Measurements from ENCODE around the gene STIP1.
"Not testable (repeated sequence)": the region's sequence is repeated elsewhere in the genome, so short reads cannot be mapped to it uniquely, and the experiment has no call there.

Gene STIP1

DNA sequence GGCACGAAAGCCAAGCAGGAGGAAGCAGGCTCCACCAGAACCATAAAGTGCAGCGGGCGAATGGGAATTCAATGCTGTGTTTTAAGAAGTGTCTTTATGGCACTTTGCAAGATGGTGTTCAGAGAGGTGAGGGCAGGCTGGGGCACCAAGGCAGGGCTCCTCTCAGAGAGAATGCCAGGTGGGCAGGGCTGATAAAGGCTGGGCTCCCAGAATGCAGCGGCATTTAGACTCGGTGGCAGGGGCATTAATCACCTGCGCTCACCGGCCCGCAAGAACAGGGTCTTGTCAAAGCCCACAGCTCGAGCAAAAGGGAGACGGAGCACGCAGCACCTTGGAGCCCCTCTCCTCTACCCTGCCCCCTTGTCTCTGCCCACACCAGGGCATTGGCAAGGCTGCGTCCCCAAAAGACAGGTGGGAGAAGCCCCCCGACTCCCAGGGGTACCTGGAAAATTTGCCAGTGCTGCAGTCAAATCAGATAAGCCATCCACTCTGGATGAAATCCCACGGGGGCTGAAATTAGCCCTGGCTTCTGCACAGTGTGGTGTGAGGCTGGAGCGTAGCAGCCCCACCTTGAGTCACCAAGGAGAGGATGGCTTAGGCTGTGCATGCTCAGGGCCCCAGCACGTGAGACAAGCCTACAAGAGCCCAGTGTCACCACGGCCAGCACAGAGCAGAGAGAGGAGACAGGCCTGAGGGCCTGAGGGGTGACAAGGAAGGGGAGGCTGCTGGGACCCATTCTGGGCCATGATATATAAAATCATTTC, 28.2 kb upstream of the STIP1 start:
- no peak for DNase-seq (ENCODE audit: low read depth in 2 of 2)

DNA sequence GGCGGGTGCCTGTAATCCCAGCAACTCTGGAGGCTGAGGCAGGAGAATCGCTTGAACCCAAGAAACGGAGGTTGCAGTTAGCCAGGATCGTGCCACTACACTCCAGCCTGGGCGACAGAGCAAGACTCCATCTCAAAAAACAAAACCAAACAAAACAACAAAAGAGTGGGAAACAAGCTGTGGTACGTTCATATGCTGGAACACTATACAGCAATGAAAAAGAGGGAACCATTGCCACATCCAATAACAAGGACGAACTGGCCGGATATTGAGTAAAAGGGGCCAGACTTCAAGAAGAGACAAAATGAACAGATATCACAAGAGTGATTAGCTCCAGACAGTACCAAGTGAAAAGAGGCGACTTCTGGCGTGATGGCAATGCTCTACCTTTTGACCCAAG, 24.9 kb upstream of the STIP1 start:
- no peak for DNase-seq (ENCODE audit: low read depth in 2 of 2)

DNA sequence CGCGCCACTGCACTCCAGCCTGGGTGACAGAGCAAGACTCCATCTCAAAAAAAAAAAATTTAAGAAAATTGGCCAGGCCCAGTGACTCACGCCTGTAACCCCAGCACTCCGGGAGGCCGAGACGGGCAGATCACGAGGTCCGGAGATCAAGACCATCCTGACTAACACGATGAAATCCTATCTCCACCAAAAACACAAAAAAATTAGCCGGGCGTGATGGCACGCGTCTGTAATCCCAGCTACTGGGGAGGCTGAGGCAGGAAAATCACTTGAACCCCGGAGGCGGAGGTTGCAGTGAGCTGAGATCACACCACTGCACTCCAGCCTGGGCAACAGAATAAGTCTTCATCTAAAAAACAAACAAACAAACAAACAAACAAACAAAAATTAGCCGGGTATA, 23.2 kb upstream of the STIP1 start:
- not testable (repeated sequence) for DNase-seq (ENCODE audit: low read depth in 2 of 2)

DNA sequence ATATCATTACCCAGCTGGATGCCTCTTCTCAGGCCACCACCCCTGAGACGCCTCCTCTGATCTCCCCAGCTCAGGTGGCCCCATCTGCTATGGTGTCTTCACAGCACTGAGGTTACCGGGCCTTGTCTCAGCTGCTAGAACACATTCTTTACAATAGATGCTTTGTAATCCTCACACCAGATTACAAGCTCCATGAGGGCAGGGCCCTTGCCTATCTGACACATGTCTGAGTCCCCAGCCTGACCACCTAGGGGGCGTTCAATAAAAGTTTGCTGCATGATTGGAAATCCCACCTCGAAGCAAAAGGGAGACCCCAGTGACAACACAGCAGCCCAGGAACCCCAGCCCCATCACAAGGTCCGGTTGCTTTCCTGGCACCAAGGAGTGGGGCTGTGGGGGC, 22.0 kb upstream of the STIP1 start:
- DNase-seq (ENCODE audit: low read depth in 2 of 2) = no peak

DNA sequence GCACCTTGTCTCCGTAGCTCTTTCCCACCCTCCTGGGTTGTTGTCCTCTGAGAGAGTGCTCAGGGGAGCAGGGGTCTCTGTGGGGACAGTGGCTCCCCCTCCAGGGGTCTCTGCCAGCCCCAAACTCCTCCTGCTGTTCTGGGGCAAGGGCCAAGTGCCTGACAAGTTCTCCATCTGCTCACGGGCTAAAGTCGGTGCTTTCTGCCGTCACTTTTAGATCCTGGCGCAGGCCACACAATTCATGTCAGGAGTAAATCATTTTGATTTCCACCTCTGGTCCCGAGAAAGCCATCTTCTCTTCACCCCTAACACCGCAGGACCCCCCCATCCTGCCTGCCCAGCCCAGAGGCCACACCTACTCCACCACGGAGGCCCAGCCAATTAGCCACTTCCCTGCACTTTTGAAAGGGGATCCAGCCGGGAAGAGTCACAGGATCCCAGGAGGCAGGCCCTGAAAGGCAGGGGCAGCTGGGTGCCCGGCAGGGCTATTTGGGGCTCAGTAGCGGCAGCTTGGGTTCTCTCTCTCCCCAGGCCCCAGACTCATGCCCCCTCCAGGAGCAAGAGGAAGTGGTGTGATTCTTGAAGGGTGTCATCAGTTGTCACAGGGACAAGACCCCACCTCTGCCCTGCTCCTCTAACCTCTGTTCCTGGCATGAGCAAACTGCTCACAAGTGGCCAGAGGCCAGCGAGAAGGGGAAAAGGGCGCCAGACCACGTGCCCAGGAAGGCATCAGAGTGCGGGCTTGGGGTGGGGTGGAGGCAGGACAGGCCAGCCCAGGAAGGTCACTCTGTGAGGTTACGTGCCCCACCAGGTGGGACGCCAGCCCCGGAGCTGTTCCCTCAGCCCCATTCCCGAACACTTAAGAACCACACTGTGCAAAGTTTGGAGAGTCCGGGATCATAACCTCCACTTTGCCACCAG, 21.3 kb upstream of the STIP1 start:
- DNase-seq (ENCODE audit: low read depth in 2 of 2) = no peak

DNA sequence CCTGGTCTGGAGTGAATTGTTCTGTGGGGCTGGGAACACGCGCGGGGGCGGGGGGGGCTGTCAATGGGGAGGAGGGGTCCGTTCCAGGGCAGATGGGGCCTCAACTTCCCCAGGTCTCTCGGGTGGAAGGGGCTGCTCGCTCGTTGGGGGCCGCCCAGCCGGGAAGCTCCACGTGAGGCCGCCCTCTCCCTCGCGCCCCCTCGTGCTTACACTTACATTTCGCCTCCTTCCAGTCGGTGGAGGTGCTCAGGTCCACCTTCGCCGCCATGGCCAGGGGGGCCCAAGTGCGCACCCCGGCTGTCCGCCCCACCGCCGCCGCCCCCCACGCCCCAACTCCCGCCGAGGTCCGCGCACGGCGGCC, 20.5 kb upstream of the STIP1 start:
- no peak for DNase-seq (ENCODE audit: low read depth in 2 of 2)

DNA sequence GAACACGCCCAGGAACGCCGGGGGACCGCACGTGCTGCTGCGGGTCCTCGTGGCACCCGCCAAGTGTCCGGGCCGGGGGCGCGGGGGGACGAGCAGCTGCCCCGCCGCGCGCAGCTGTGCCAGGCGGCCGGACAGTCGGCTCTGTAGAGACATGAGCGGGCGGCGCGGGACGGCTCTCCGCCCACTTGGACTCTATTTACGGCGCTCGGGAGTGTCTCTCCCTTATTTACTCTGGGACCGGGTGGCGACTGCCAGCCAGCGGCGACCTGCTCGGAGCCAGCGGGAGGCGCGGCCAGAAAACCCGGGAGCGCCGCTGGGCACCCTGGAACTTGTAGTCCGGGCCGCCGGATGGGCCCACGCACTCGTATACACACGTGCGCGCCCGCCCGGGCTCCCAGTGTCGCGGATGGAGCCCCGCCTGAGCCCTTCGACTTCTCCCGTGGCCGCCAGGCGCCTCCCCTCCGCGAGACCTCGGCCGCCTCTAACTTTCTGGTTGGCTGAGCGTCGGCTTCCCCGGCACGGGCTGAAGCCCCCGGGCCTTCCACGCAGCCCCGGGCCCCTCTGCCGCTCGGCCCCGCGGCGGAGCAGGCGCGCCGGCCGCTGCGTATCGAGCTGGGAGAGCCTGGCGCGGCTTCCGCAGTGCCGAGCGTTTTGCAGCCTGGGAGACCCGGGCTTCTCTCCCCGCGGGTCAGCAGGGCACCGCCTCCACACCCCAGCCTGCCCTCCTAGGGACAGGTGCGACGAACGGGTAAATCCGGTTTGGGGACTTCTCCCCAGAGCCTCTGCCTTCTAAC, 19.9 kb upstream of the STIP1 start, which contains the start of gene MACROD1:
MACROD1 (minus strand) TSS at position 272 of the 794 bp plus-strand sequence; CDS start at position 153, 119 bp downstream.
- DNase-seq (ENCODE audit: low read depth in 2 of 2) = peak in 1 of 2 experiments; percentile 45

DNA sequence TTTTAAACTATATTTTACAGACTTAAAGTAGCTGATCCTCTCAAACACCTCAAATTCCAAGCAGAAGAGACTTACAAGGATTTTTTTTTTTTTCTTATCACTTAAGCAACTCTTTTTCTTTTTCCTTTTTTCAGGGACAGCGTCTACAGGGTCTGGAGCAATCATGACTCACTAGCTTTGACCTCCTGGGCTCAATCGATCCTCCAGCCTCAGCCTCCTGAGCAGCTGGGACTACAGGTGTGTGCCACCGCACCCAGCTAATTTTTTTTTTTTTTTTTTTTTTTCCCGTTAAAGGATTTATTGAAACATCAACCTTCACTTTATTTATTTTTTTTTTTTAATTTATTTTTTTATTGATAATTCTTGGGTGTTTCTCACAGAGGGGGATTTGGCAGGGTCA, 15.6 kb upstream of the STIP1 start:
- DNase-seq (ENCODE audit: low read depth in 2 of 2) = no peak

DNA sequence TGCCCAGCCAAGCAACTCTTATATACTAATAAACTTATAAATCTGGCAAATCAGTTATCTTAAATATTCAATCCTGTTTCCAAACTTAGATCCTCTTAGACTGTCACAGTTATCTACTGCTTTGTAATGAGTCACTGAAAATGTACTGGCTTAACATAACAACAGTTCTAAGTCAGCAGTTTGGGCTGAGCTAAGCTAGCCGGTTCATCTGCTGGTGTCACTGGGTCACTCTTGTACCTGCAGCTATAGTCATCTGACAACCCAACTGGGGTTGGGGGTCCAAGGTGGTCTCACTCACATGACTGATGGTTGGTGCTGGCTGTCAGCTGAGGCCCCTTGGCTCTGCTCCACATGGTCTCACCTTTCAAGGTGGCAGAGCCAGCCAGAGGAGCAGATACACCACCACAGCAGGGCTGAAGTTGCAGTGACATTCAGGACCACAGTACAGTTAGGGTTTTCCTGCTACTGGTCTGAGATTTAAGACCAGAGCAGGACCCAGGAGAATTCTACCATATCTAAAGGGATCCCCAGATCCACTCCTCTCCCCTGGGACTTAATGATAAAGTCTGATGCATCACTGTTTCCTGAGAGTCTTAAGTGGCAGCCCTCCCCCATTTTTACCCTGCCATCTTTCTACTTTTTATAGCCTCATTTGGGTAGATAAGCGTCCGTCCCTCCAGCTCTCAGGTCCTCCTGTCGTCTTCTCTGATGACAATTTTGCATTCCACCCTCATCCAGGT, 12.2 kb upstream of the STIP1 start:
- no peak for DNase-seq (ENCODE audit: low read depth in 2 of 2)

DNA sequence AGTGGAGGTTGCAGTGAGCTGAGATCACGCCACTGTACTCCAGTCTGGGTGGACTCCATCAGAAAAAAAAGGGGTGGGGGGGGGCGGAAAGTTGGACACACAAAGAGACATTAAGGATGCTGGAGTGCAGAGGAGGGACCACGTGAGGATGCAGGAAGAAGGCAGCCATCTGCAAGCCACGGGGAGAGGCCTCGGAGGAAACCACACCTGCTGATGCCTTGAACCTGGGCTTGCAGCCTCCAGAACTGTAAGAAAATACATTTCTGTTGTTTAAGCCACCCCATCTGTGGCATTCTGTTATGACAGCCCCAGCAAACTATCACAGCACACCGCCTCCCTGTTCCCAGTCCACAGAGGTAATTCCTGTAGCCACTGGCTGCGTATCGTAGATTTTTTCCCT, 9.2 kb upstream of the STIP1 start:
- DNase-seq (ENCODE audit: low read depth in 2 of 2) = no peak

DNA sequence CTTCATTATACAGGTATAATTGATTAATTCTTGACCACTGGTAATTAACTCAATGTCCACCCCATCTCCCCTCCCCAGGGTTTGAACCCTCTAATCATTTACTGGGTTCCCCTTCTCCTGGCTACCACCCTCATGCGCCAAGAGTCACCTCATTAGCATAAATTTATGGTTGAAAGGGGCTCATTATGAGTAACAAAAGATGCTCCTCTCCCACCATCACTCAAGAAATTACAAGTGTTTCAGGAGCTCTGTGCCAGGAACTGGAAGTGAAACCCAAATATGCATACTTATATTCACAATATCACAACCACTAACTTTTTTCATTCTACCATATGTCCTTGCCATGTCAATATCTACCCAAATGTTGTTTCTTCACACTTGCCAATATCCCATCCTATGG, 7.8 kb upstream of the STIP1 start:
- DNase-seq (ENCODE audit: low read depth in 2 of 2) = no peak

DNA sequence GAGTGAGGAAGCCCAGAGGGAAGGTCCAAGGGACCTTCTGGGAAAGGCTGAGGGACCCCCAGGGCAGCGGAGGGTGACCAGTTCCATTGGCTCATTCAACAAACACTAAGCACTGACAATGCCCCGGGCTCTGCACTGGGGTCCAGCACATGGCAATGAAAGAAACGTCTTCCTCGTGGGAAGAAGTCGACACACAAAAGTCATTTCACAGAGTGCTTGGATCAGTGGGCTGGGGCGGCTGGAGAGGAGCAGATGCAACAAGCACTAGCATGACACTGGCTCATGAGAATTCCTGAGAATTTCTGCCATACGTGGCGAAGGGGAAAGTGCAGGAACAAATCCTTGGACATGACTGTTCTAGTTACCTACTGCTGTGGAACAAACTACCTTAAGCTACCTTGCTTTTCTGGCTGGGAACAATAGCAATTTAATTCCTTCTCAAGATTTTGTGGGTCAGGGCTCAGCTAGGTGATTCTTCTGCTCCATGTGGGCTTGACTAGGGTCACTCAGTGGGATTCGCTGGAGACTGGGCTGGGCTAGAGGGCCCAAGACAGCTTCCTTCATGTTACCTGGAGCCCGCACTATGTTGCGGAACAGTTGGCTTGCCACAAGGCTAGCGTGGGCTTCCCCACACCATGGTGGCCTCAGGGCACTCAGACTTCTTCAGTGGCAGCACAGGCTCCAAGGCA, 6.9 kb upstream of the STIP1 start:
- DNase-seq (ENCODE audit: low read depth in 2 of 2) = no peak

DNA sequence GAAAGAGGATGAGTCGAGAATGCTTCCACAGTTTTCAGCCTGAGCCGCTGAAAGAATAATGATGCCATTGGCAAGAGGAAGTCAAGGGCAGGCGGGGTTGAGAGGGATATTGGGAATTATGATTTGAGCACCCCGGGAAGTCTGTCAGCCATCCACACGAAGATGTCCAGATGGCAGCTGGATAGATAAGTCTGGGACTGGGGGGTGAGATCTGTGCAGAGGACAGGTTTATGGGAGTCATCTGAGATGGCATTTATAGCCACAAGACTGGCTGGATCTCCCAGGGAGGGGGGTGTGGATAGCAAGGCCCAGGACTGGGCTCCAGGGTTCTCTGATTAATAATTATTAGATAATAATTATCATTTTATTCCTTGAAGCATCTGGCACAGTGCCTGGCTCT, 5.1 kb upstream of the STIP1 start:
- DNase-seq (ENCODE audit: low read depth in 2 of 2) = no peak

DNA sequence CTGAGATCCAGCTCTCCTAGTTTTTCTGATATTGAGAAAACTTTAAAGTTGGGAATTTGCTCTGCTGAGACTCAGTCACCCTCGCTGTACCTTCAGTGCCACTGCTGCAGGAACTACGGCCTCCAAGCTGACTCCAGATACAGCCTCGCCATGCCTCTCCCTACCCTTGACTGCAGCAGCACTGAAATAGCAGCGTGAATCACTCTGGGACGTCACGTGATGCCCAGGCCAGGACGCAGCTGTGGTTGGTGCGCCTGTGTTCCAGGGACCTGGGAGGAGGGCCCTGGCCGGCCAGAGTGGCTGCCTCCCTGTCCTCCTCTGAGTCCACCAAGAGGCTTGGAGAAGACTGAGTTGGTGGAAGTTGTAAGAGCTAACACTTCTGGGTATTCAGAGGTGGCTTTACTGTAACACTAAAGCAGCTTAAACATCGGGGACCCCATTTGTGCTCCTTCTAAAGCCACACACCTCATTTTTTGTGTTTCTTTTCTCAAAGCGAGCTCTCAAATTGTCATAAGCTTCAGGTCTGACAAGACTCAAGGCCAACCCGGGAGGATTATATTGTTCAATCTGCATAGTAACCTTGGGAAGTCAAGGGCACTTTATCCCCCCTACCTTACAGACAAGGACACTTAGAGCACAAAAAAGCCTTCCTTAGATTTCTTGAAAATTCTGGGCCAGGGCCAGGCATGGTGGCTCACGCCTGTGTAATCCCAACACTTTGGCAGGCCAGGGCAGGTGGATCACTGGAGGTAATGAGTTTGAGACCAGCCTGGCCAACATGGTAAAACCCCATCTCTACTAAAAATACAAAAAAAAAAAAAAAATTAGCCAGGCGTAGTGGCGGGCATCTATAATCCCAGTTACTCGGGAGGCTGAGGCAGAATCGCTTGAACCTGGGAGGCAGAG, 4.2 kb upstream of the STIP1 start:
- peak; percentile 62 to 70 for DNase-seq (ENCODE audit: low read depth in 2 of 2)

DNA sequence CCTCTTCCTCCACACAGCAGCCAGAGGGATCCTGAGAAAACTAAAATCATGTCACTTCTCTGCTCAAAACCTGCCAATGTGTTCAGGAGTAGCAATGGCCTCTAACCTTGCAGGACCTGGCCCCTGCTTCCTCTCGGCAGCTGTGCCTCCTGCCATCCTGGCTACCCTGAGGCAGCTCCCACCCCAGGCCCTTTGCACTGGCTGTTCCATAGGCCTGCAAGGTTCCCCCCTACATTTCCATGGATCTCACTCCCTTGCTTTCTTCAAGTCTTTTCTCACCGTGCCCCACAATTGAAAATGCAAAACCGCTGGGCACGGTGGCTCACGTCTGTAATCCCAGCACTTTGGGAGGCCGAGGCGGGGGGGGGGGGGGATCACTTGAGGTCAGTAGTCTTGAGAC, 2.1 kb upstream of the STIP1 start:
- DNase-seq (ENCODE audit: low read depth in 2 of 2) = no peak

DNA sequence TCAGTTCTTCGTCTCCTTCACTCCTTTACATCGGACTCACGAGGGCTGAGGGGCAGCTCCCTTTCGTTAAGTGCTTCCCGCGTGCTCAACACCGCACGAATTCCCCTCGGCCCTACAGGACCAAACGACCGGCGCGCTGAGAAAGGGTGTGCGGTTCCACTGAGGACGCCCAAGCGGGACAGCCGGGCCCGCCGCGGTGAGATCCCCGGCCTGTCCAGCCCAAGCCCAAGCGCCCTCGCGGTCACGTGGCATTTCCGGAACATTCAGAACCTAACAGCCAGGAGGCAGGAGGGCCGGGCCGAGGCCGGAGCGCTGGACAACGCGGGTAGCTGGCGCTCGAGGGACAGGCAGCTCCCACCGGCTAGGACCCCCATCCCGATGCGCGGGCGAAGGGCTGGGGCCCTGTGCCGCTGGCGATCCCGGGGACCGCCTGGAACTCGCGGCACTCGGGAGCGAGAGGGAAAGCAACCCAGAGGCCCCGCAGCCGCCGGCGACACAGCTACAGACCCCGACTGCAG, 737 bp upstream of the STIP1 start:
- no peak for DNase-seq (ENCODE audit: low read depth in 2 of 2)

DNA sequence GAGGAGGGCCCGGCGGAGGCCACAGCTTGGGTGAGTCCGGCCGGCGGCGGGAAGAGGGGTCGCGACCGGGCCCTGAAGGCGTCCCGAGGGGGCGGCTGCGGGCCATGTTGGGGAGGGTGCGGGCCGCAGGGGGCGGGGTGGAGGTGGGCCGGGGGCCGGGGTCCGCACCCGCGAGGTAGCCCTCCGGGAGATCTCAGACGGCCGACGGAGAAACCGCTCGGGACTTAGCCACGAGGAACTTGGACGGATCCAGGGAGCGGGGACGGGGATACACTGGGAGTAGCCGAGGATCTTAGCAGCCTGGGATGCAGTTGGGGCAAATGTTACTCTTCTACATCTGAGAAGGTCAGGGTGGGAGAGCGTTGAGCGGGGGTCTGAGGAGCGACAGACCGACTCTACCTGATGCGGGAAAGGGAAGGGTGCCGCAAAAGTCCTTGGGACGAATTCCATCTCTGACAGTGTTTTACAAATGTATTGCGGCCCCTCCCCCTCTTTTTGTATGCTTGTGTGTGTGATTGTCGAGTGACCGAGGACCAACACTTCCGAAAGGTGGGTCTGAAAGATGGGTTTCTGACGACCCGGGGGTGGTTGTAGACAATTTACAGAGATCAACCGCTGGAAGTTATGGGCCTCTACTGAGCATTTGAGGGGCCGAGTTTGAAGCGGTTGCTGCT, 658 bp downstream of the STIP1 start:
- no peak for DNase-seq (ENCODE audit: low read depth in 2 of 2)

DNA sequence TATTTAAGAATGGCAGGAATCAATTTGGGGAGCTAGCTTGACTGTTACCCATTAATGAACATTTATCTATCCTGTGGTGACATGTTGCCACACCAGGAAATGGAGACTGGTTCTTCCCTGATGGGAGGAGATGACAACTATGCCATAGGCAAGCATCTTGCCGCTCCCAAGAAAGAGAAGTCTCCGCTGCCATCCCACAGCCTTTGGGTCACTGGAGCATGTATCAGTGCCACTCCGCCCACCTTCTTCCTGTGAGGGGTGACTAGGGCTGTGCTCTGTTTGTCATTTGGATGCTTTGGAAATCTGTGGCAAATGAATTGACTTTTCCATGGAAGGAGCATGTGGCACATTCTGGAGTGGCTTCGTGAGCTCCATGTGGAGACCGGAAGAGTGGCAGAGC, 6.5 kb downstream of the STIP1 start:
- no peak for DNase-seq (ENCODE audit: low read depth in 2 of 2)

DNA sequence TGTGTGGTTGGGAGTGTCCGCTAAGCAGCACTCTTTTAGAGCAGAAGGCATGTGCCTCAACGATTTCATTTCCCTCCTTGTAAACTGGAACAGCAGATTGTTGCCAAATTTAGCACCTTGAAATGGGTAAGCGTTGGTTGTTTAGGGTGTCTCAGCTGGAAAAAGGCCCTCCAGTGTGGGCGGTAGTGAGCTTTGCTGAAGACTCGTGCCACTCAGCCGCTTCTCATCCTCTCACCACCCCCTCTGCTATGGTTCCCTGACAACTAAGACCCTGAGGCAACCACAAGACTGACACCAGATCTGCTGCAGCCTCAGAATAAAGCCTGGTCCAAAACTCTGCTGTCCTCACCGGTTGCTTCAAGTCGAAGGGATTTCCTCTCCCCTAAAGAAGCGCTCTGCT, 10.7 kb downstream of the STIP1 start:
- DNase-seq (ENCODE audit: low read depth in 2 of 2) = no peak

Measured in fibroblast of skin of left quadriceps (primary cell).